HepG2 (cell line): Measurements from ENCODE around the gene LINC00237. TPM values are rescaled to one million over a fixed set of nuclear protein-coding genes. Genes with fewer than 3 reads are reported as not detected.

Experiments
- ATAC-seq: fragments of 200-7000 bp; cut with Tn5 transposase; 3 replicates; pipeline ENCODE4 v1.9.1; 2020; ENCODE audit warnings: mild to moderate bottlenecking, moderate library complexity
- BruUV-seq: library from RNA; stranded (reverse); fragments of 400-500 nt; replicated peaks from 2 replicates; lab custom pipeline; 2021; lab: Mats Ljungman, UMichigan
- CTCF ChIA-PET: fragments of 300-600 bp; formaldehyde crosslinking; extraction: SDS; loops from one replicate; lab custom pipeline; 2021; ENCODE audit warnings: low total read pairs, inconsistent platforms, low intra/inter-chr PET ratio; lab: Yijun Ruan, JAX
- POLR2A ChIA-PET: fragments of 350-600 bp; sonication (Branson Sonifier 250); formaldehyde crosslinking; loops from one replicate; lab custom pipeline; 2020; ENCODE audit warnings: antibody characterized with exemption, inconsistent platforms; lab: Yijun Ruan, JAX
- DNase-seq: peaks from one replicate; pipeline ENCODE4 v3.0.0-alpha.2; 2015; ENCODE audit warnings: low spot score
- FAIRE-seq: peaks from 3 replicates; lab custom pipeline; 2011; peaks lifted over from hg19 to GRCh38; lab: Jason Lieb, UNC
- H2AFZ ChIP-seq: one replicate; pipeline ENCODE4 v1.6.1; 2011; ENCODE audit warnings: low read length, inconsistent platforms
- H3K27ac ChIP-seq: fragments of 300-600 bp; 3 replicates; pipeline ENCODE4 v1.8.0; 2011; ENCODE audit warnings: mixed run types, mild to moderate bottlenecking, mixed read lengths, low read length, inconsistent platforms; ENCODE audit not compliant: insufficient read depth; ENCODE audit errors: extremely low read length
- H3K27me3 ChIP-seq, 2 experiments: fragments of 200-600 bp in 1 of 2; 2 replicates in 1 of 2; 3 replicates in 1 of 2; pipeline versions ENCODE4 v1.6.0 to v1.8.0; 2011; ENCODE audit warnings: low read length in 2 of 2, mild to moderate bottlenecking in 2 of 2, moderate library complexity in 2 of 2, inconsistent platforms in 1 of 2; ENCODE audit not compliant: insufficient read depth in 2 of 2, control insufficient read depth in 1 of 2
- H3K36me3 ChIP-seq, 2 experiments: fragments of 200-600 bp in 1 of 2; replicated peaks in 1 of 2; 2 replicates in 1 of 2; 3 replicates in 1 of 2; pipeline versions ENCODE4 v1.5.1 to v1.8.0; 2011; ENCODE audit warnings: low read length in 2 of 2, inconsistent platforms in 1 of 2; ENCODE audit not compliant: insufficient read depth in 2 of 2, control insufficient read depth in 1 of 2
- H3K4me1 ChIP-seq: 2 replicates; pipeline ENCODE4 v1.5.1; 2012; ENCODE audit warnings: low read length, inconsistent platforms; ENCODE audit not compliant: insufficient read depth
- H3K4me2 ChIP-seq: 2 replicates; pipeline ENCODE4 v1.6.0; 2011; ENCODE audit warnings: low read depth, low read length, inconsistent platforms
- H3K4me3 ChIP-seq, 3 experiments: fragments of 200-600 bp in 1 of 3; sonication (generic), shearing (Covaris generic) in 1 of 3; replicated peaks in 1 of 3; 2 replicates each; pipeline ENCODE4 v1.5.1; 2011 to 2016; ENCODE audit warnings: low read length in 3 of 3, inconsistent platforms in 2 of 3, low read depth in 2 of 3, mild to moderate bottlenecking in 2 of 3, control low read depth in 1 of 3, mixed read lengths in 1 of 3; ENCODE audit not compliant: insufficient read depth in 1 of 3
- H3K79me2 ChIP-seq: one replicate; pipeline ENCODE4 v1.6.1; 2011; ENCODE audit warnings: low read length, inconsistent platforms; ENCODE audit not compliant: insufficient read depth
- H3K9ac ChIP-seq: 2 replicates; pipeline ENCODE4 v1.6.0; 2011; ENCODE audit warnings: mild to moderate bottlenecking, low read depth, low read length, inconsistent platforms; ENCODE audit not compliant: insufficient read depth
- H3K9me3 ChIP-seq: 2 replicates; pipeline ENCODE4 v1.5.1; 2012; ENCODE audit warnings: mild to moderate bottlenecking, low read length
- H4K20me1 ChIP-seq: 2 replicates; pipeline ENCODE4 v1.6.0; 2011; ENCODE audit warnings: inconsistent platforms, mild to moderate bottlenecking, low read length, moderate library complexity; ENCODE audit not compliant: insufficient read depth
- ARID4A ChIP-seq: sonication (generic); formaldehyde crosslinking; IDR thresholded peaks from 2 replicates; pipeline ENCODE4 v1.5.0; 2020; ENCODE audit warnings: mild to moderate bottlenecking, missing genetic modification reagents, borderline replicate concordance
- DRAP1 ChIP-seq: IDR thresholded peaks from 2 replicates; pipeline ENCODE4 v1.6.1; 2016; ENCODE audit warnings: missing genetic modification reagents, missing compliant biosample characterization
- NFE2 ChIP-seq: sonication (generic); formaldehyde crosslinking; IDR thresholded peaks from 2 replicates; pipeline ENCODE4 v1.4.0; 2020; ENCODE audit warnings: missing genetic modification reagents
- SYNCRIP ChIP-seq: fragments of 200-400 bp; formaldehyde crosslinking; IDR thresholded peaks from 2 replicates; pipeline ENCODE4 v1.6.1; 2018; ENCODE audit warnings: mild to moderate bottlenecking, low read depth, low read length; ENCODE audit not compliant: insufficient read depth
- U2AF1 ChIP-seq: fragments of 200-400 bp; formaldehyde crosslinking; optimal IDR thresholded peaks from 2 replicates; pipeline ENCODE3; 2017; ENCODE audit warnings: mild to moderate bottlenecking, low read depth, low read length
- ZBTB40 ChIP-seq, 2 experiments: fragments of 450-650 bp in 1 of 2; sonication (generic) in 1 of 2; formaldehyde crosslinking in 1 of 2; IDR thresholded peaks; 2 replicates each; pipeline versions ENCODE4 v1.6.1 to v1.8.0; 2016 to 2022; ENCODE audit warnings: antibody characterized with exemption in 1 of 2, mild to moderate bottlenecking in 1 of 2, missing genetic modification reagents in 1 of 2
- ZNF24 ChIP-seq: fragments of 450-650 bp; IDR thresholded peaks from 2 replicates; pipeline ENCODE4 v1.6.1; 2017; ENCODE audit warnings: antibody characterized with exemption, mild to moderate bottlenecking
- ZNF558 ChIP-seq: sonication (generic); formaldehyde crosslinking; IDR thresholded peaks from 2 replicates; pipeline ENCODE4 v1.9.0; 2022; ENCODE audit warnings: mild to moderate bottlenecking, missing genetic modification reagents, borderline replicate concordance
- ZNF569 ChIP-seq: sonication (generic); formaldehyde crosslinking; IDR thresholded peaks from 2 replicates; pipeline ENCODE4 v1.5.0; 2020; ENCODE audit warnings: mild to moderate bottlenecking, missing genetic modification reagents, moderate library complexity, borderline replicate concordance
- ZNF879 ChIP-seq: sonication (generic); formaldehyde crosslinking; IDR thresholded peaks from 2 replicates; pipeline ENCODE4 v1.8.1; 2023; ENCODE audit warnings: missing genetic modification reagents
- WGBS: methylation state at CpG from one replicate; pipeline ENCODE4 v1.1.6; 2017; ENCODE audit warnings: low lambda C conversion rate; 5-methylcytosine and 5-hydroxymethylcytosine counted together
- in situ Hi-C: cut with HindIII; loops from 2 replicates; pipeline ENCODE4 v1.10.0; 2017; ENCODE audit warnings: low pct_unique_long_range_greater_than_20kb; ENCODE audit not compliant: extremely low pct_ligation_motif_present
- intact Hi-C: fragments of 100-400 bp; cut with micrococcal nuclease; formaldehyde crosslinking; loops from one replicate; pipeline ENCODE4 v1.10.0; 2022; ENCODE audit not compliant: unreplicated experiment
- polyA plus RNA-seq, 8 experiments: library from polyadenylated mRNA; depleted of rRNA in 3 of 8; stranded (reverse) in 7 of 8; unstranded in 1 of 8; fragments of >200 nt; fragmentation: Illumina TruSeq in 4 of 8; extraction: Trizol in 4 of 8; gene quantifications; 2 replicates each; pipeline versions ENCODE4 v1.2.1 to v1.2.3, GENCODE V29; 2011 to 2016; ENCODE audit warnings: low read depth in 4 of 8, missing spikeins in 1 of 8, mixed read lengths in 1 of 8; ENCODE audit not compliant: insufficient read depth in 1 of 8
- total RNA-seq, 5 experiments: library from RNA; depleted of rRNA; stranded (reverse); fragments of >200 nt; fragmentation: Illumina TruSeq; extraction: Trizol; gene quantifications; 2 replicates each; pipeline ENCODE4 v1.2.3, GENCODE V29; 2016; ENCODE audit warnings: low read depth in 1 of 5

The LINC00237 gene
- total and polyA plus RNA-seq, 2 of the 13 experiments (the other 11 are each of a cell fraction or from before 2014, with no cell fraction given), result not detected

DNA sequence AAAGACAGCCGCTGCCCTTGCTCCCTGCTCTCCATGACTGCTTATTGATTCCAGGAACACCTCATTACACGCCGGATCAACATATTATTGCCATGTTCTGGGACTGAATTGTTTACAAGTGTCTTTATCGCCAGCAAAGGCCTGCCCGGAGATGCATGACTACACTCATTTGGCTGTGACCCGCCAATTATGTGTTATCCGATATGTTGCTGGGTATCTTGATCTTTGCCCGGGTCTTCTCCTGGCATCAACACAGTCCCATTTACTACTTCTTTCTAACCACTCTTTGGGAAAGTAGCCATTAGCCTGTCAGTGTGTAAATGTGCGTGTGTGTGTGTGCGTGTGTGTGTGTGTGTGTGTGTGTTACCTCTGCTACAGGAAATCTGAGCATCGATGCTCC lies 15.4 kb downstream of the LINC00237 start:
- no peaks in the 10 kb centered on the region for H3K27me3 ChIP-seq
- H3K36me3 ChIP-seq, result no peaks in the 10 kb centered on the region
- WGBS, result 97% methylated on average over 11 of the region's 11 CpGs
- ChIA-PET POLR2A (no interaction called here), CTCF (no interaction called here)
- no peak overlapping the region for H3K9ac ChIP-seq
- peaks cover 34% of the 10 kb centered on the region for H3K4me1 ChIP-seq
- ATAC-seq (no peak), DNase-seq (no peak), FAIRE-seq (no peak)
- intact Hi-C loops, result no loop called here
- H3K79me2 ChIP-seq, result no peaks in the 10 kb centered on the region
- H2AFZ ChIP-seq, result no peak overlapping the region
- H3K27ac ChIP-seq, result no peak overlapping the region
- no peak overlapping the region for H3K4me3 ChIP-seq
- no peaks in the 10 kb centered on the region for H4K20me1 ChIP-seq
- no TSS peak for BruUV-seq
- in situ Hi-C loops, result no loop called here
- no peaks in the 10 kb centered on the region for H3K9me3 ChIP-seq
- no peak overlapping the region for H3K4me2 ChIP-seq
- TF ChIP-seq ZBTB40 (IDR thresholded peaks at IDR 0.05), result no peak
- no peak for TF ChIP-seq ZBTB40 (CRISPR knock-in tag; IDR thresholded peaks at IDR 0.05)
- no peak for TF ChIP-seq ZNF558 (CRISPR knock-in tag)
- no peak for TF ChIP-seq ZNF24
- TF ChIP-seq NFE2 (CRISPR knock-in tag), result no peak
- no peak for TF ChIP-seq DRAP1
- TF ChIP-seq ZNF569 (CRISPR knock-in tag), result no peak
- no peak for TF ChIP-seq ARID4A (CRISPR knock-in tag)
- TF ChIP-seq ZNF879 (CRISPR knock-in tag), result no peak
- TF ChIP-seq SYNCRIP, result no peak
- no peak for TF ChIP-seq U2AF1
